Globus pallidus (tissue), 1 donor: ENCODE results near the gene OBP2A.
"Not testable (repeated sequence)": the region's sequence is repeated elsewhere in the genome, so short reads cannot be mapped to it uniquely, and the experiment has no call there.

Source experiments
- DNase-seq: peaks from one replicate; pipeline ENCODE4 v3.0.0-alpha.2; 2015; ENCODE audit warnings: low spot score

Gene OBP2A

DNA sequence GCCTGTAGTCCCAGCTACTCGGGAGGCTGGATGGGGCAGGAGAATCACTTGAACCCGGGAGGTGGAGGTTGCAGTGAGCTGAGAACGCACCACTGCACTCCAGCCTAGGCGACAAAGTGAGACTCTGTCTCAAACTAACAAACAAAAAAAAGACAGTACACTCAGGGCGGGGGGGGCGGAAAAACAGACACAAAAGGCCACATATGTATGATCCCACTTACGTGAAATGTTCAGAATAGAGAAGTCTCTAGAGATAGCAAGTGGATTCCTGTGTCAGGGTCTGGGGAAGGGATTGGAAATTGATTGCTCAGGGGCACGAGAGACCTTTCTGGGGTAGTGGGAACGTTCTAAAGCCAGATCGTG is 33.7 kb upstream of the OBP2A start:
- DNase-seq = no peak

DNA sequence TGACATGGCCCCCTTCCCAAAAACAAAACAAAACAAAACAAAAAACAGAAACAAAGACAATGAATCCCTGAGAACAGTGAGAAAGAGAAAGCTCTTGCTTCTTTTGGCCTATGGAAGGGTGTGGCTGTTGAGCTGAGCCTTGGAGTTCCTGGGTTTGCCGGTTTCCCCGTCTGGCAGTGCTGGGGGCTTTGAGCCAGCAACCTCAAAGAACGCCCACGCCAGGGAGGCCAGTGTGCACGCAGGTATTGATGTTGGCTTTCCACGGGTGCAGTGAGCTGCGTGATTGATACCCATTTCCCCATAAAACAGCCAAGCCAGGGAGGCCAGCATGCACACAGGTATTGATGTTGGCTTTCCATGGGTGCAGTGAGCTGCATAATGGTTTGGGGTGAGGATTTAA is 33.0 kb upstream of the OBP2A start:
- DNase-seq = no peak

DNA sequence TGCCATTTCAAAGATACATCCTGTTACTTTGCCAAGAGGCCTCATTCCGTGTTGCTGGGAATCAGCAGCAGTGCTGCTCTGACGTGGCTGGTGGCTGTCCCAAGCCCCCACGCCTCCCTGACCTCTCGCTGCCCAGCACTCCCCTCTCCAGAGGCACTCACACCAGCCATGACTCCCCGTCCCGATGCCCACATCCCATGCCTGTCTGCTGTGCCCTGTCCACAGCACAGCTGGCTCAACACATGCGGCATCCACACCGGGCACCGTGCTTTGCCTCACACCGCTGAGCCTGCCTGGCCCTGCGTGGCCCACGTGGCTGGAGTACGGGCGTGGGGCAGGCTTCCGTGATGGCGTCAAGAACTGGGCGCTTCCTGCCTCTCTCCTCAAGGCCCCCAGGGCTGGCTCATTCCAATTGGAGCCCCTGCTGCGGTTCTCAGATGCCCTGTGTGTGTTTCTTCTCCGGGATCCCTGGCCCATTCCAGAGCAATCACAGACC is 32.5 kb upstream of the OBP2A start:
- no peak for DNase-seq

DNA sequence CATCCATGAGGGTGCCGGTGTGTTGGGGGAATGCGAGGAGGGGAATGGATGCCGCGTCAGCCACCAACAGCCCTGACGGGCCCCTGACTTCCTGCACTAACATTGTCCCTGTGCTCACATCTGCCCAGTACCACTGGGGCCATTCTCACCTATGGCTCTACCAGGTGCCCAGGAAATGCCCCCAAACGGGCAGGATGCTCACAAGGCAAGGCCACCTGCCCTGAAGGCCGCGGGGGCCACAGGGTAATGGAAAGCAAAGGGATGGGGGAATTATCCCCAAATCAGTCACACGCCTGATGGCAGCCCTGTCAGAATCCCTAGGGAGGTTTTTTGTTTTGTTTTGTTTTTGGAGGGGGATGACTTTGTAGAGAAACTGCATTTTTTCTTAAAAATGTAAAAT is 32.0 kb upstream of the OBP2A start:
- not testable (repeated sequence) for DNase-seq

DNA sequence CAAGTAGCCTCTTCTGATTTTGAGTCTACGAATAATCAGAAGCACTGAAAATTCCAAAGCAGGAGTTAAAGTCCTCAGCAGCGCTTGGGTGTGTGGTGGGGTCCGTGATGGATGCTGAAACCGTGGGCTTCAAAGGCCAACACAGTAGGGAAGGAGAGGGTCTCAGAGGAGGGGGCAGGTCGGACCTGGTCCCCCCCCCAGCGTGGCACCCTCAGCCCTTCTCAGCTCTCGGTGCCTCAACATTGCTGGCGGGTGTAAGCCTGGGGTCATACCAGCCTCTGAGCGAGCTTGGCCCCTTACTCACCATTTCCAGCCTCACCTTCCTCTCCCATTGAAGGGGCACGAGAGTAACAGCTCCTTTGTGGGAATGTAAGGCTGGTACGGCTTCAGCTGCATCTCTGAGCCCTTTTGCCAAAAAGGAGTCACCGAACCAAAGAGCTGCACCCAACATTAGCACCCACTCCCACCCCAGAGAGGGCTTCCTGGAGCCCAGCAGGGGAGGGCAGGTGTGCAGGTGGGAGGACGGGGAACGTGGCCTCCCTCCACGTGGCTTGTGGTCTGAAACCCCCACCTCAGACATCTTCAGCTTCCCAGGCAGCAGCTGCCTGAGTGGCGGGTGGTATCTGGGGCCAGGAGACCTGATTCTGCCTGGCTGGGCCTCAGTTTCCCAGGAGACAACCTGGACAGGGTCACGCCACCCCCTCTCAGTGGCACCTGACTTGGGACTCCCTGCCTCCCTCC is 31.4 kb upstream of the OBP2A start:
- DNase-seq = no peak

DNA sequence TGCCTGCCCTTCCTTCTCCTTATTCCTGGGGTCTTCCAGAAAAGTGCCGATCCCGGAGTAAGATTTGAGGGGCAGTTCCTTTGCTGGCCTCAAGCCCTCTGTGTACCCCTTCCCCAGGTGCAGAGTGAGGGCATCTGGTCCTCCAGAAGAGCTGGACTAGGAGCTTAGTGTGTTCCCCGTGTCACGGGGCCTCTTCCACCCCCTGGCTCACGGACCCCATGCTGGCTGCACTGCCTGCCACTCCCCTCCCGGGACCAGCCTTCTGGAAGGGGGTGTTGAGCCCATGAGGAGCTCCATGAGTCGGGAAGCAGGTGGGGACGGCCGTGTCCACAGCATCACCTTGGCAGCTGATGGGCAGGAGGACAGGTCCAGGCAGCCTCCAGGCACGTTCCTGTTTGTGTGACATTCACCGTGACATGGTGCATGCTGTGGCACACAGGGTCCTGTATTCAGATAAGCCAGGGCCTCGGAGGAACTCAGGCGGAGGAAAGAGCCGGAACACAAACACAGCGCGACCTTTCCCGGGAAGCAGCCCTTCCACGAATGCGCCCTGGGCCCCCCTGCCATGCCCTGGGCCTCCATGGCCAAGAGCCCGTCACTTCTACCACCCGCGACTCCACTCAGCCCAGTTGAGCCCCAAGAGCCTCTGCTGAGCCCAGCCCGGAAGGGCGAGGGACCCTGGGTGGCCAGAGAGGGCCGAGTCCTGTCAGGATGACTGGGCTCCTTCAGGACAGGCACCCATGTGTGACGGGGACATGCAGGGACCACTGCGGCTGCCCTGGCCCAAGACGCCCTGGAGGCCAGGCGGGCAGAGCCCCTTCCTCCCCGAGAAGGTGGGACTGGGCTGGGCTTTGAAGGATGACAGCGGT is 30.6 kb upstream of the OBP2A start:
- no peak for DNase-seq

DNA sequence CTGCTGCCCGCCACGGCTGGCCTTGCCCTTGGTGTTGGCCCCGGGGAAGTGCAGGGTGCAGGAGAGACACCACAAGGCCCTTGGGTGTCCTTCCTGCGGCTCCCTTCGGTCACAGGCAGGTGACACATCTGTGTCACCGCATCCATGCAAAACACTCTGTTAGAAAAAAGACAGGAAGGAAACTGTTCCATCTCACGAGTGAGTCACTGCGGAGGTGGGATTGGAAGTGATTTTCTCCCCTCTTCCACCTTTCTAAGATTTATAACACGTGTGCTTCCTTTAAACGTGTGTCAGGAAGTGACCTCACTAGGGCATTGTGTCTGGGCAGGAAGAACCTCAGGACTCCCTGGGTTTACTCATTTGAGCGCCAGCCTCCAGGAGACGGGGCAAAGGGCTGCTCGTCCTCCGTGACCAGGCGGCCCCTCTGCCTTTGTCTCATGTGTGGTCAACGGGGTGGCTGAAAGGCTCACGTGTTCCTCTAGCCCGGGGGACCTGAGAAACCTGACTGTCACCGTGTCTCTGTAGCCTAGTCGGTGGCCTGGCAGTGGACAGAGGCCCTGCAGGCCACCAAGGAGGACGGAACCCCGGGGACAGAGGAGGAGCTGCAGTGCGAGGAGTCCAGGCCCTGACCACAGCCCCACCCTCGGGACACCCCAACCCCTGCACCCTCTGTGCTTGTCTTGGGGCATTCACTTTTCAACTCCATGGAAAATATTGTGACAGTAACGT is 29.6 kb upstream of the OBP2A start:
- no peak for DNase-seq

DNA sequence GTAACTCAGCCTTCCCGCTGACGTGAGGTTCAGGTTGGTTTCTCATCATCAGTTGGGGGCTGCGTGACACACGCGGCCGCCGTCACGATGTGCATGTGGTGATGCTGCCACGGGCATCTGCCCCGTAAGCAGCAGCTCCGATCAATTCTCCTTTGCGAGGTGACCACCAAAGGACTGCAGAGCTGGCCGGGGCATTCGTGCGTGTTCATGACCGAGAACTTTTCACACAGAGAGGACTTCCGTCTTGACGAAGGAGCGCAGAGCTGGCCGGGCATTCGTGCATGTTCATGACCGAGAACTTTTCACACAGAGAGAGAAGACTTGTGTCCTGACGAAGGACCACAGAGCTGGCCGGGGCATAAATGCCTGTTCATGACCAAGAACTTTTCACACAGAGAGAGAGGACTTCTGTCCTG is 28.5 kb upstream of the OBP2A start:
- DNase-seq = no peak

DNA sequence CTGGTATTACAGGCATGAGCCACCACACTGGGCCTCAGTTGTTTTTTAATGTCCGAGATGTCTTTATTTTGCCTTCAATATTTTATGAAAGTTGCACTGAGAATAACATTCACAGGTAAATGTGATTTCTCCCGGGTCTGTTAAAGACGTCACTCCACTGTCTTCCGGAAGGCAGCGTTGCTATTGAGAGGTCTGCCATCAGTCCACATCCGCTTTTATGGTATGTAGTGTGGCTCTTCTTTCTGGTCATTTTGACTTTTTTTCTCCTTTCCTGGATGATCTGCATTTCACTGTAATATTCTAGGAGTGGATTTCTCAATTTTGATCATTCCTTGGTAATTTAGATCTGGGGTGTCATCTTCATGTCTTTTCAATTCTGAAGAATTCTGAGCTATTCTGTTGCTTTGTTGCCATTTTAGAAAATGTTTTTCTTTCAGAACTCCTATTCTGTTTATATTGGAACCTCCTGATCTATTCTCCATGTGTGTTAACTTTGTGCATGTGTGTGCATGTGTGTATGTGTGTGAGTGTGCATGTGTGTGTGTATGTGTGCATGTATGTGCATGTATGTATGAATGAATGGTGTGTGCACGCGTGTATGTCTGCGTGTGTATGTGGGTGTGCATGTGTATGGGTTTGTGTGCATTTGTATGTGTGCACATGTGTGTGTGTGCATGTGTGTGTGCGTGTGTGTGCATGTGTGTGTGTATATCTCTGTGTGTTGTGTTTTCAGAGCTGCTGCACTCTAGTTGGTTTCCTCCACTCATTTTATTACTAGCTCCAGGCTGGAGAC is 26.6 kb upstream of the OBP2A start:
- DNase-seq = no peak

DNA sequence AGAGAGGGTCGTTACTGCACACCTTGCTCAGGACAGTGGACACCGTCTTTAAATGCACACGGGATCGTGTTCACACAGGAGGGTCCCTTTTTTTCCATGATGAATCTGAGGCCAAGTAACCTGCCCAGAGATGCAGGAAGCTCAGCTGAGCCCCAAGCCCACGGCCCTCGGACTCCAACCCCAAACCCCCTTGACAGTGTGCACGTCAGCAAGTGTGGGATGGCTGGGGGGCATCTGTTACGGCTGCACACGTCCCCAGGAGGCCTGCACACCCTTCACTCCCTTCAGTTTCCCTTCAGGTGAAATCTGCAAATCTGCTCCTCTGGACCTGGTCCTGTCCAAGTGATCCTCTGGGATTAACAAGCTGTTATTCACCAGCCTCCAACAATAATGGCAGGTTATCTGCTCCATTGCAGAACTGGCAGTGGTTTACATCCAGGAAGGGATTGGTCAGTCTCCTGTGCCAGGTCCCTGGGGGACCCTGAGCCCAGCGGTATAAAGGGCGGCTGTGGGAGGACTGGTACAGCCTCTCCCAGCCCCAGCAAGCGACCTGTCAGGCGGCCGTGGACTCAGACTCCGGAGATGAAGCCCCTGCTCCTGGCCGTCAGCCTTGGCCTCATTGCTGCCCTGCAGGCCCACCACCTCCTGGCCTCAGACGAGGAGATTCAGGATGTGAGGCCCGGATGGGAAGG is 24.9 kb upstream of the OBP2A start, which contains the start of gene LCN1:
Gene LCN1, plus strand, starts transcription at position 525 of the 692 bp plus-strand sequence. Its CDS starts 58 bp downstream, at position 583.
- no peak for DNase-seq

DNA sequence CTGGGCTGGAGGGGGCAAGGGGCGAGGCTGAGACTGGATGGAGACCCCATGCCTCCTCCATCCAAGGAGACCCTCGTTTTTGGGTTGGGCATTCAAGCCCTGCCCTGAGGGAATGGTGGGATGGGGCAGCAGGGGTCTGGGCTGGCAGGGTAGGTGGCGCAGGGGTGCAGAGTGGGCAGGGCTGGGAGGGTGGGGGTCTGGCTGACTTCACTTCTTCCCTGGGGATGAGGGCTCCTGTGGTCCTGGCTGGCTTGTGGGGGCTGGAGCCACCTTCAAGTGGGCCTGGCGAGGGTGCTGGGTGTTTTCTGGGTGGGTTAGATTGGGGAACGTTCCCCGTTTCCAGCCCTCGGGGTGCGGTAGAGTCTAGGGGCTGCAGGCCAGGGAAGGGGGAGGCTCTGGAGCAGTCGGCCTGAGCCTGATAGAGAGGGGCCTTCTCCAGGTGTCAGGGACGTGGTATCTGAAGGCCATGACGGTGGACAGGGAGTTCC is 24.3 kb upstream of the OBP2A start:
- no peak for DNase-seq

DNA sequence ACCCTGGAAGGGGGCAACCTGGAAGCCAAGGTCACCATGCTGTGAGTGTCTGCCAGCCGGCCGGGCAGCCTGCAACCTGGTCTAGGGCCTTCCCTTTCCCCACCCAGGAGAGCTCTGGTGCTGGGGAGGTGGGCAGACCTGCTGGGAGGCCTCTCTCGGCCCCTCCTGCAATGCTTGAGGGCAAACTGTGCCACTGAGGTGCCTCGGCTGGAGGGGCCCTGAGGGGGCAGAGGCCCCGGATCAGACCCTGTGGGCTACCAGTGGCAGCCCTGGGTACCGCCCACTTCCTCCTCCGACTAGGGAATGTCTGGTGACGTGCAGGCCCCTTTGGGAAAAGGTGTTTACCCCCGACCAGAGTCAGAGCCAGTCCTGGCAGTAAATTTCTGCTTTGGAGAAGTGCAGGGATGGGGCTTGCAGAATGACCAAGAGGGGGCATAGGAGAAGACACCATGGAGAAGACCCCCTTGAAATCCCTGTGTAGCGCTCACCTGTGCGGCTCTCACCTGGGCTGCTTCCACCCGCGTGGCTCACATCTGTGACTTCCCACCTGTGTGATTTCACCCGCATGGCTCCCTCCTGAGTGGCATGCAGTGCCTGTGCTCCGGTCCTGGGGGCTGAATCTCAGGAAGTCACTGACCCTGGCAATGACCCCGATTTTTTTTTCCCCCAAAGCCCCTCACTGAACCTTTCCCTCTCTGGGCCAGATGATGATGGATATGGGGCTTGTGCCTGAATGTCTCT is 23.6 kb upstream of the OBP2A start:
- DNase-seq = no peak

DNA sequence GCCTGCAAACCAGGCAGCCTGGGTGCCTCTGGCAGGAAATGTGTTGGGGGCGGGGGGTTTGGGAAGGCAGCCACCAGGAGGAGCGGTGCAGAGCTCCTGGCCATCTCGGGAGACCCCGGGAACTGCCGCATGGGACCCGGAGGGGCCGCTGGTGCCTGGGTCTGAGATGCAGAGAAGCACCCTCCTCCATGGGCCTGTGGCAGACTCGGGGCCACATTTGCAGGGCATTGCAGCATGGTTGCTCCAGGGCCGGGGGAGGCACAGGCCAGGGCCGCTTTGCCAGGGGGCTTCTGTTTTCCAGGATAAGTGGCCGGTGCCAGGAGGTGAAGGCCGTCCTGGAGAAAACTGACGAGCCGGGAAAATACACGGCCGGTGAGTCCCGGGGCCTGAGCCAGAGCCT is 23.0 kb upstream of the OBP2A start:
- DNase-seq = no peak

DNA sequence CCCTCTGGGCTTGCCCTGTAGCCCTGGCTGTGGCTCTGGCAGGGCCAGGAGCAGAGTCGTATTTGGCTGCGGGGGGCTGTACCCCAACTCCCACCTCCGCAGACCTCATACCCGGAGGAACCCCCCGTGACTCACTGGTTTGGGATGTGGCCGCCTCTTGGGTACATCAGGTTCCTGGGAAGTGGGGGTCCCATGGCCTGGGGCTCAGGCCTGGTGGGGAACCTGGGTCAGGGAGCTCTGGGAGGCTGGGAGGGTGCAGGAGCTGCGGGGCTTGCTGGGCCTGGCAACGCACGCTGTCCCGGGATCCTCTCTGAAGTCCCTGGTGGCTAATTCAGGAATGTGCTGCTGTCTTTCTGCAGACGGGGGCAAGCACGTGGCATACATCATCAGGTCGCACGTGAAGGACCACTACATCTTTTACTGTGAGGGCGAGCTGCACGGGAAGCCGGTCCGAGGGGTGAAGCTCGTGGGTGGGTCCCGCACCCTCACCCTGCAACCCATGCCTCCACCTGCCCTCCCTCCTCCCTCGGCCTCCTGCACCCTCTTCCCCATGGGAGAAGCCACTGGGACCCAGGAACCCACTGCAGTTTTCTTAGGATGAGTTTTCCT is 22.3 kb upstream of the OBP2A start:
- no peak for DNase-seq

DNA sequence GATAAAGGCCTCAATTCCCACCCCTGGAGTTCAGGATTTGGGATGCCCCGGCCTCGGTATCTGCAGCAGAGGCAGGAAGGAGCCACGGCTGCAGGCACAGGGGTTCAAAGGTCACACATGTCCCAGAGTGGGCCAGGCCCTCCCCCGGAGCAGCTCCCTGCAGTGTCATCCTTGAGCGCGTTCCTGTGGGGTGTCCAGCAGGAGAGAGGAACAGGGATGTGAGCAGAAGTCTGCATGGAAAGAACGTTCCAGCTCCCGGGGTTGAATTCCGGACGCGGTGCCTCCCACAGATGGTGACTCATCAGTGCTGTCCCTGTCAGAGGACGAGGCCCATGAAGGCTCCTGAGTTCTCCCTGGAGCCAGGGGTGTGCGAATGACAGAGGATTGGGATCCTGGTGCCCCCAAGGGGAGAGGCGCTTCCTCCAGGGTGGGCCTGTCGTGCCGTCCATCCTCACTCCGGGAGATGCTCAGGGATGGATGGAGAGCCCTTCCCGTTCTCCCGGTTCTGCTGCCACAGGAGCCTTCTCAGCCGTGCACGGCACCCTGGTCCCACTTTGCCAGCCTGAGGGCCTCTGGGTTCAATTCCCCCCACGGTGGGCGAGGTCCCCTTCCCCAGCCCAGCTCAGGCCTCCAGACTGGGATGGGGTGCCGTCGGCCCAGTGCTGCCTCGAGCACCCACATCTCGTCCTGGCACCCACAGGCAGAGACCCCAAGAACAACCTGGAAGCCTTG is 21.6 kb upstream of the OBP2A start:
- no peak for DNase-seq

DNA sequence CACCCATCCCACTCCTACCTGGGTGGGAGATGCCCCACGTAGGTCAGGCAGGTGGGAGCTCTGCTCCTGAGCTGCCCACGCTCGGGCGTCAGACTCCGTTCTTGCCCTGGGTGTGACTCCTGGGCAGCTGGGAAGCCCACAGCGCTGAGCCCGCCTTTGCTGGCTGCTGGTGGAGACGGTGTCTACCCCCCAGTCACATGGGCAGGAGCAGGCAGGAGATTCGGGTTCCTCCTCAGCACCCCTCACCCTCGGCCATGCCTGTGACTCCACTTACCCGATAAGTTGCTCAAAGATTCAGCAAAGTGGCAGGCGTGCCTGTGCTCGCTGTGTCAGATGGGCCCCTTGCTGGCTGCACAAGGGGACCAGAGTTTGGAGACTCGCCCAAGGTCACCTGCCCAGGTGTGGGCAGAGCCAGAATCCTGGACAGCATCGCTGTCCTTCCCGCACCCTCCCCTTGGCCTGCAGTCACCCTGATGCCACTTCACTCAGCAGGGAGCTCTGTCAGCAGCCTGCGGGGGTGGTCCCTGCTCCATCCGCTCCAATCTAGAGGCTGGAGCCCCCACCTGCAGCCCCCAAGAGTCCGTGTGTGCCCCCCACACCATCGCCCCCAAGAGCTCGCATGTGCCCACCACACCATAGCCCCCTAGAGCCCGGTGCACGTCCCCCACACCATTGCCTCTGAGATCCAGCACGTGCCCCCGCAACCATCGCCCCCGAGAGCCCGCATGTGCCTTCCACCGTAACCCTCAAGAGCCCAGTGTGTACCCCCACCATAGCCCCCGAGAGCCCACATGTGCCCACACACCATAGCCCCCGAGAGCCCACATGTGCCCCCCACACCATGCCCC is 20.5 kb upstream of the OBP2A start:
- DNase-seq = no peak

DNA sequence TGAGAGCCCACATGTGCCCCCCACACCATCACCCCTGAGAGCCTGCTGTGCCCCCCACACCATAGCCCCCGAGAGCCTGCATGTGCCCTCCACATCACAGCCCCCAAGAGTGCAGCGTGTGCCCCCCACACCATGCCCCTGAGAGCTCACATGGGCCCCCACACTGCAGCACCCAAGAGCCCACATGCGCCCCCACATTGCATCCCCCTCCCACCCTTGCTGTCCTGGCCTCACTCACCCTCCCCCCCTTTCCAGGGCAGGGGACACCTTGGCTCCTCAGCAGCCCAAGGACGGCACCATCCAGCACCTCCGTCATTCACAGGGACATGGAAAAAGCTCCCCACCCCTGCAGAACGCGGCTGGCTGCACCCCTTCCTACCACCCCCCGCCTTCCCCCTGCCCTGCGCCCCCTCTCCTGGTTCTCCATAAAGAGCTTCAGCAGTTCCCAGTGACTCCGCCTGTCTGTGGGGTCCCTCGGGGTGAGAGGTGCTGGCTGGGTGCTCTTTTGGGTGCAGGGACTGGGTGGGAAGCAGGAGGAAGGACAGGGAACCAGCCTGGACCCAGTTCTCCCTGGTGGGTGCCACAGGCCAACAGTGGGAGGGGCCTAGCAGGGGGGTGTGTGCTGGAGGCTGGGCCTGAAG is 19.7 kb upstream of the OBP2A start:
- no peak for DNase-seq
